Measurements from ENCODE around the gene PBX1.

PBX1 gene

DNA sequence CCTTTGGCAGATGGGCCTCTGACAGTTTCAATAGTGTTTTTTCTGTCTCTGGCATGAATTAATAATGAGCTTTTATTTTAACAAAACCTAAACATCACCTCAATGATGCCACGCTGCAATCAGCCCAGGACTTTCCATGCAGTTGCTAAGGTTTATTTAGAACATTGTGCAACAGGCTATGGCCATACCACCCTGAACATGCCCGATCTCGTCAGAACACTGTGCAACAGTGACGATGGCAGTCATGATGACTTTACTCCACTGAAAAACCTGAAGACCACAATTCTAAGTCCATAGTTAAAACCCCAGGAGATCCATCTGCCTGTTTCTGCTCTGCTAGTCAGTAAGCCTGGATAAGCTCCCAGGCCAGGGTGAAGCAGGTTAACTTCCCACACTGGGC is 310.0 kb downstream of the PBX1 start:
- DNase-seq (ENCODE audit: low spot score) = no peak

DNA sequence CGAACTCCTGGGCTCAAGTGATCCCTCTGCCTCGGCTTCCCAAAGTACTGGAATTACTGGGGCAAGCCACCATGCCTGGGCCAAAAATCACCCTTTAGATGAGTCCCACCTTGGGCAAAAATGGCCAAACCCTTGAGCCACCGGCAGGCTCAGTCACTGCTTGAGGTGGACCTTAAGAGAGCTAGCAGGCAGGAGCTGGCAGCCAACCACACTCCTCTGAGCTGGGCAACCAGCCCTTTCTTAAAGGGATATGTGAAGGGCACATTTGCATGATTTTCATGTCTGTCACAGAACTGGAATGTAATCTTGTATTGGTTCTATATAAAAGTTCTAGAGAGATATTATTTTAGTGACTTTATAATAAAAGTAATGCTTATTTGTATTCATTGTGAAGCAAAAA is 316.5 kb downstream of the PBX1 start:
- DNase-seq (ENCODE audit: low spot score) = no peak

DNA sequence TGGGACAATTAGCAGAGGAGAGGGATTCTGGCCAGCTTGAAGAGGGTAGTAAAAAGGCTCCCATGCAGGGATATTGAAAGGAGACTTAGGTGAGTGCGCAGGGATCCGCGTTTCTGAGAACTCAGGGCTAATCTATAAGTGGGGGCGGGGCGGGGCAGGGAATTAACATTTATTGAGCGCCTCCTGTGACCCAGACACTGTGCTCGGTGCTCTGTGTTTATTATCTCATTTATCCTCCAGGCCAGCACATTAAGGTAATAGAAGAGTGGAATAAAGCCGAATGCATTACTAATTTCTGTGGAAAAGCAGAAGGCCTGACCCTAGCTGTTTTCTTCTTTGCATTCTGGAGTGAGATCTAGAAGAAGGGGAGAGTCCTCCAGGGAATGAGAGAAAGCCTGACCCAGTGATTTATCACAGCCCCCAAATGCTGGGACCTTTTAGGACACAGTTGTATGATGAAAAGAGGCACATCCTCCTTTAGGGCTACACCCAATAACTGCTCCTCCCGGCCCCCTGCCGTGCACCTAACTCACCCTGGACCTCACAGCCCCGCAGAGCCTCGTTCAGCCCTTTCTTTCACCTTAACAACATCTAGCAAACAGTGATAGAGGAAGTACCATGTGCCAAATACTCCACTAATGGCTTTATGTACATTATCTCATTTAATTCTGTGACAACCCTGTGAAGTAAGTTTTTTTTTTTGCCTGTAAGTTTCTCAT is 317.6 kb downstream of the PBX1 start:
- DNase-seq (ENCODE audit: low spot score) = no peak

DNA sequence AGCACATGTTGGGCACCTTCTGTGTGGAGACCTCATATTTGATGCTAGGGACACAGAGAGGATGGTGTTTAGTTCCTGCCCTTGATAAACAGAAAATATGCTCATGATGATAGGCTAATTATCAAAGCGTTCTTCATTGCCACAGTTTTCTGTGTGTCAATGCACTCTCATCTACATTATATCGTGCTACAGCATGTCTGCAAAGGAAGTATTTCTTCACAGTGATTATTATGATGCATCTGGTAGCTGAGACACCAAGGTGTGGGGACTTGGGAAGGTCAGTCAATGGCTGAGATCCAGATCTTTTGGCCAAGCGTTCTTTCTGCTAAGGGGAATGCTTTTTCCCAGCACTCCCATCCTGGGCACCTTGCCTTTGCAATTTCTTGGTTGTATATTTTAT is 321.2 kb downstream of the PBX1 start:
- no peak for DNase-seq (ENCODE audit: low spot score)

DNA sequence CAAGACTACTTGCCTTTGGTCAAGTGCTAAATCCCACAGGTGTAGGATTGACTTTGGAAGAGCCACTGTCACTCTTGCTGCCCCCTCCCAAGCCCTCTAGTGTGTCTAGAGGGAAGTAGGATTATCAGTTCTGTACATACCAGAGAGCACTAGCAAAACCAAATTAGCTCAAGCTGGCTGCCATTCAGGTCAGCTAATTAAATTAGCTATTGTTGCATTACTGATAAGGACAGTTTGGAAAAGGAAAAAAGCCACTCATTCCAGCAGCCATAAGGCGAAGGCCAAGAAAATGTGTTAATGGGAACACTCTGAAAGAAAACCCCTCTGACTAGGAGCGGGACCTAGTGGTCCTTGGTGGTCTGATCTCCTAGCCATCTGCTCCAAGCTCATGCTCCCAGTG is 321.7 kb downstream of the PBX1 start:
- no peak for DNase-seq (ENCODE audit: low spot score)

DNA sequence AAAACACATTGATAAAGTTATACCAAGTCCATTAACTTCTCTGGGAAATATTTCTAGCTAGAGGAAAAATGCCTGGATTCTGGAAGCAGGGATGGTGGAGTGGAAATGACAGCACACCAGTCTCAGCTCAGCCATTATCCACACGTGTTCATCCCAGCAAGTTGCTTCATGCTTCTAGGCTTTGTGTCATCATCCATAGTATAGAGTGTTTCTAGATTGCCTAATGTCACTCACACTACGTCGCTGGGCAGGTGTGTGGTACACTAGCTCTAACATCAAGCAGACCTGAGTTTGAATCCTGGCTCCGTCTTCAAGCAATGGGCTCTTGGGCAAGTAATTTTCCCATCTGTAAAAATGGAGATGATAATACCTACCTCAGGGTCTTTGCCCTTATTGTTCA is 326.3 kb downstream of the PBX1 start:
- DNase-seq (ENCODE audit: low spot score) = no peak

DNA sequence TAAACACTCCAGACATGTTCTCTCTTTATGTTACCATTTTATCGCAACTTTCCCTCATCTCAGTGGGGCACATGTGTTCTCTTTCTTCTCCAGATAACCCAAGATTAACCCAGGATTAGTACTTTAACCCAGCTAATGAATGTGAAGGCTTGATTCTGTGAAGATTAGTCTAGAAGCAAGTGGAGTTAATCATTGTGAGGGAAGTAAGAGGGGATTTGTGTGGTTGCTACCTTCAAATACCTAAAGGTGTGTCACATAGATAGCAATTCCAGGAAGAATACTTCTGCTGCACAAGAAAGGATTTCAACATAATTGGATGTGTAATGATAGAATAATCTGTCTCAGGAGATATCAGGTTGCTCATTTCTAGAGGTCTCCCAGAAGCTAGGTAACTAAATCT is 327.1 kb downstream of the PBX1 start:
- DNase-seq (ENCODE audit: low spot score) = no peak

DNA sequence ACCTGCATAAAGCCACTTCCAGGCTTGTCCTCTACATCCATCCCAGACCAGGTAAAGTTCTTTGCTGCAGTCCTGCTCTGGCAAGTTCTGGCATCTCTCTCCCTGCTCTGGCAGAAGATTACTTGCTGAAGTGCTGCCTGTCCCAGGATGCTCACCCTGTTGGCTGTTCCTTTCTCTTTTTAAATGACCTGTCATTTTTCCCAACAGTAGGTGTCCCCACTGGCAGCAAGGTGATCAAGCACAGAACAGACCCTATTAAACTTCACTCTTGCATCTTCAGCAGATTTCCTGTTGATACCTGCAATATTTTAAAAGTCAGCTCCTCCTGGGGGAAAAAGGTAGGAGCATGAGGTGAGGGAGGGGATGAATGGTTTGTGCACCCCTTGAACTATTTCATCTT is 332.6 kb downstream of the PBX1 start:
- no peak for DNase-seq (ENCODE audit: low spot score)

DNA sequence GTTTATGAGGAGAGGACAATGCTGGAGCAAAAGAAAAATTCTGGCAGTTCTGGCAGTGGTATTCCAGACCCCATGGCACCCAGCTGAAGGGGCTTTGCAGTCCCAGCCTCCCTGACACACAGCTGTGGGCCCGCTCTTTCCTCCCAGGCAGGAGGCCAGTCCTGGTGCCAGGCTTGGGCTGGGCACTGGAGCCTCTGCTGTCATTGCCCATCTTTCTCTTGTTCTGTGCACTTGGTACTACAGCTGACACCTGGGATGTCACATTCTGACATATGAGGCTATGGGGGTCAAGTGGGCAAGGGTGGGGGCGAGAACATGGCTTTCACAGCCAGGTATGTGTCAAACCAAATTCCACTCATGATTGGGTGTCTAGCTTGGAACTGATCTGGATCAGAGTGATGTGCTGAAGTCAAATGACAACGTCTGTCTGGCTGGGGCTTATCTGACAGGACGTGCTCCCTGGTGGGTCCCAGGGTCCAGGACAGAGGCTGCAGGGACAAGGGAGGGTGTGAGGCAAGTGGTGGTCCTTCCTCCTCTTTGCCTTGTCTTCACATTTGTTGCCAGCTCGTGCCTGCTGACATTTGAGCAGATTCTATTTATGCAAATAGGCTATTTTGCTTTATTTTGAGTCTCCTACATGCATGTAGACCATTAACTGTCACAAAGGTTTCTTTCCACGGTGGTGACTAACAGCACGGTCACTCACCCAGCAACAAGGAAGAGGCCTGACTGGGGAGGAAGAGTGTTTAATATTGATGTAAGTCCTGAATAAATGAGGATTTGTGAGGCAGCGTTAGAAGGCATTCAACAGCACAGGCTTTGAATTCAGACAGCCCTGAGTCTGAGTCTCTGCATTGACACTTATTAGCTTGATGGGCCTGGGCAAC is 336.3 kb downstream of the PBX1 start:
- DNase-seq (ENCODE audit: low spot score) = no peak

DNA sequence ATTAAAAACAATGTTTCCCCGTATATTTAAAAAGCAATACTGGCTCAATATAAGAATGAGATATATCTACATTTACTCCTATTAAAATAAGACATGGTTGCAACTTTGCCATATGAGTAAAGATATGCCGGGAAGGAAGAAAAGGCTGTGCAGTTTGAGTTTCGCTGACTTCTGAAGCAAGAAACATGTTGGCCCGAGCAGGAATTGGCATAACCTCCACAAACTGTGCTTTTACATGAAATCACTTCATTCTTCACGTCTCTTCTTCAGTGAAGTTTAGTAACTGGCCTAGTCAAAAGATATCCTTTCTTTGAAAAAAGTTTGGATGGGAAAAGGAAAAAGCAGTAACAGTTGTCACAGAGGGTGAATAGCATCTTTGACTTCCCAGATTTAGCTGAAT is 342.0 kb downstream of the PBX1 start:
- DNase-seq (ENCODE audit: low spot score) = no peak
